OCI-LY1 (cell line): ENCODE results near the gene KCNT2.

Experiments used
- EZH2 ChIP-seq: fragments of 200-600 bp; sonication (generic), shearing (Covaris generic); IDR thresholded peaks from 2 replicates; pipeline ENCODE4 v1.8.0; 2017; ENCODE audit warnings: borderline replicate concordance, mixed run types, mild to moderate bottlenecking, antibody characterized with exemption, low read length, moderate library complexity, mixed read lengths
- TF ChIP-seq, protein P1 (sequence below): fragments of 200-600 bp; sonication (generic), shearing (Covaris generic); IDR thresholded peaks from 2 replicates; pipeline ENCODE4 v1.5.1; 2017; ENCODE audit warnings: mild to moderate bottlenecking, antibody characterized with exemption, low read length, moderate library complexity, mixed read lengths

- TF ChIP-seq, protein P1, sequence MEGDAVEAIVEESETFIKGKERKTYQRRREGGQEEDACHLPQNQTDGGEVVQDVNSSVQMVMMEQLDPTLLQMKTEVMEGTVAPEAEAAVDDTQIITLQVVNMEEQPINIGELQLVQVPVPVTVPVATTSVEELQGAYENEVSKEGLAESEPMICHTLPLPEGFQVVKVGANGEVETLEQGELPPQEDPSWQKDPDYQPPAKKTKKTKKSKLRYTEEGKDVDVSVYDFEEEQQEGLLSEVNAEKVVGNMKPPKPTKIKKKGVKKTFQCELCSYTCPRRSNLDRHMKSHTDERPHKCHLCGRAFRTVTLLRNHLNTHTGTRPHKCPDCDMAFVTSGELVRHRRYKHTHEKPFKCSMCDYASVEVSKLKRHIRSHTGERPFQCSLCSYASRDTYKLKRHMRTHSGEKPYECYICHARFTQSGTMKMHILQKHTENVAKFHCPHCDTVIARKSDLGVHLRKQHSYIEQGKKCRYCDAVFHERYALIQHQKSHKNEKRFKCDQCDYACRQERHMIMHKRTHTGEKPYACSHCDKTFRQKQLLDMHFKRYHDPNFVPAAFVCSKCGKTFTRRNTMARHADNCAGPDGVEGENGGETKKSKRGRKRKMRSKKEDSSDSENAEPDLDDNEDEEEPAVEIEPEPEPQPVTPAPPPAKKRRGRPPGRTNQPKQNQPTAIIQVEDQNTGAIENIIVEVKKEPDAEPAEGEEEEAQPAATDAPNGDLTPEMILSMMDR, result no peak
- no peak for TF ChIP-seq EZH2
Observed at GRCh38 chr1:196515904-196516303, 92.3 kb downstream of the KCNT2 start.
